HepG2 (cell line): ENCODE results near the gene CALML5. TPM values are rescaled to one million over a fixed set of nuclear protein-coding genes. Genes with fewer than 3 reads are reported as not detected.

ENCODE experiments used
- ATF2 ChIP-seq: sonication (generic); formaldehyde crosslinking; IDR thresholded peaks from 2 replicates; pipeline ENCODE4 v1.4.0; 2020; ENCODE audit warnings: missing genetic modification reagents
- CENPT ChIP-seq: sonication (generic); formaldehyde crosslinking; IDR thresholded peaks from 2 replicates; pipeline ENCODE4 v1.8.0; 2022; ENCODE audit warnings: low read depth, mild to moderate bottlenecking, moderate library complexity, missing genetic modification reagents
- KAT2B ChIP-seq: fragments of 150-350 bp; IDR thresholded peaks from 2 replicates; pipeline ENCODE4 v1.6.1; 2014; ENCODE audit warnings: low read depth, low read length, borderline replicate concordance
- KLF15 ChIP-seq: sonication (generic); formaldehyde crosslinking; IDR thresholded peaks from 2 replicates; pipeline ENCODE4 v1.8.1; 2023; ENCODE audit warnings: borderline replicate concordance, mild to moderate bottlenecking, inconsistent platforms, missing genetic modification reagents, mixed read lengths
- NFYC ChIP-seq: IDR thresholded peaks from 2 replicates; pipeline ENCODE4 v1.6.1; 2016; ENCODE audit warnings: missing genetic modification reagents, missing compliant biosample characterization
- PATZ1 ChIP-seq: sonication (generic); formaldehyde crosslinking; IDR thresholded peaks from 2 replicates; pipeline ENCODE4 v1.4.0; 2020; ENCODE audit warnings: missing genetic modification reagents
- RAD21 ChIP-seq: fragments of 450-650 bp; formaldehyde crosslinking; IDR thresholded peaks from 2 replicates; pipeline ENCODE4 v1.5.0; 2020; ENCODE audit warnings: mild to moderate bottlenecking
- RELA ChIP-seq: sonication (generic); formaldehyde crosslinking; IDR thresholded peaks from 2 replicates; pipeline ENCODE4 v1.4.0; 2020; ENCODE audit warnings: missing genetic modification reagents
- RFX1 ChIP-seq: fragments of 450-650 bp; IDR thresholded peaks from 2 replicates; pipeline ENCODE4 v1.6.1; 2017
- RFXANK ChIP-seq: IDR thresholded peaks from 2 replicates; pipeline ENCODE4 v1.6.1; 2016
- TAF15 ChIP-seq: fragments of 200-400 bp; formaldehyde crosslinking; IDR thresholded peaks from one replicate; pipeline ENCODE4 v1.6.1; 2018; ENCODE audit warnings: mild to moderate bottlenecking, low read depth, low read length; ENCODE audit not compliant: poor library complexity, severe bottlenecking
- TCF7L2 ChIP-seq: IDR thresholded peaks from 2 replicates; pipeline ENCODE4 v1.6.1; 2011; ENCODE audit warnings: mild to moderate bottlenecking, low read depth, low read length, moderate library complexity
- ZBTB20 ChIP-seq: sonication (generic); formaldehyde crosslinking; IDR thresholded peaks from 2 replicates; pipeline ENCODE4 v1.8.1; 2023; ENCODE audit warnings: missing genetic modification reagents, low read depth, mild to moderate bottlenecking, borderline replicate concordance
- ZBTB21 ChIP-seq: sonication (generic); formaldehyde crosslinking; IDR thresholded peaks from 2 replicates; pipeline ENCODE4 v1.4.0; 2020; ENCODE audit warnings: missing genetic modification reagents
- ZFP82 ChIP-seq: sonication (generic); formaldehyde crosslinking; IDR thresholded peaks from 2 replicates; pipeline ENCODE4 v1.5.1; 2020; ENCODE audit warnings: mild to moderate bottlenecking, missing genetic modification reagents, borderline replicate concordance
- ZNF318 ChIP-seq: sonication (generic); formaldehyde crosslinking; IDR thresholded peaks from 2 replicates; pipeline ENCODE4 v1.4.0; 2020; ENCODE audit warnings: mild to moderate bottlenecking, missing genetic modification reagents
- ZNF547 ChIP-seq: sonication (generic); formaldehyde crosslinking; IDR thresholded peaks from 2 replicates; pipeline ENCODE4 v1.5.1; 2020; ENCODE audit warnings: mild to moderate bottlenecking, missing genetic modification reagents
- ZNF552 ChIP-seq: sonication (generic); formaldehyde crosslinking; IDR thresholded peaks from 2 replicates; pipeline ENCODE4 v1.9.0; 2022; ENCODE audit warnings: missing genetic modification reagents, mild to moderate bottlenecking, borderline replicate concordance
- ZNF562 ChIP-seq: sonication (generic); formaldehyde crosslinking; IDR thresholded peaks from 2 replicates; pipeline ENCODE4 v1.8.0; 2022; ENCODE audit warnings: missing genetic modification reagents, borderline replicate concordance
- ZSCAN20 ChIP-seq: sonication (generic); formaldehyde crosslinking; IDR thresholded peaks from 2 replicates; pipeline ENCODE4 v1.4.0; 2020; ENCODE audit warnings: missing genetic modification reagents, mild to moderate bottlenecking, borderline replicate concordance
- polyA plus RNA-seq, 8 experiments: library from polyadenylated mRNA; depleted of rRNA in 3 of 8; stranded (reverse) in 7 of 8; unstranded in 1 of 8; fragments of >200 nt; fragmentation: Illumina TruSeq in 4 of 8; extraction: Trizol in 4 of 8; gene quantifications; 2 replicates each; pipeline versions ENCODE4 v1.2.1 to v1.2.3, GENCODE V29; 2011 to 2016; ENCODE audit warnings: low read depth in 4 of 8, missing spikeins in 1 of 8, mixed read lengths in 1 of 8; ENCODE audit not compliant: insufficient read depth in 1 of 8
- total RNA-seq, 5 experiments: library from RNA; depleted of rRNA; stranded (reverse); fragments of >200 nt; fragmentation: Illumina TruSeq; extraction: Trizol; gene quantifications; 2 replicates each; pipeline ENCODE4 v1.2.3, GENCODE V29; 2016; ENCODE audit warnings: low read depth in 1 of 5

CALML5 gene
- total and polyA plus RNA-seq, 2 of the 13 experiments (the other 11 are each of a cell fraction or from before 2014, with no cell fraction given), result not detected

GRCh38 chr10:5518143-5518542 lies 18.8 kb upstream of the CALML5 start (continued):
- TF ChIP-seq RELA, result no peak
- peak; percentile 51; the same call in 1 of the 2 replicates for TF ChIP-seq PATZ1
- no peak for TF ChIP-seq ZNF562 (CRISPR knock-in tag)
- no peak for TF ChIP-seq ATF2 (CRISPR knock-in tag)
- TF ChIP-seq ZBTB21 (CRISPR knock-in tag), result no peak
- no peak for TF ChIP-seq KLF15 (CRISPR knock-in tag)
- no peak for TF ChIP-seq RFX1
- TF ChIP-seq ZFP82 (CRISPR knock-in tag), result no peak
- TF ChIP-seq CENPT, result no peak
- no peak for TF ChIP-seq ZNF318 (CRISPR knock-in tag)
- peak; percentile 84; the same call in 1 of the 2 replicates for TF ChIP-seq ZBTB20
- no peak for TF ChIP-seq TAF15
- no peak for TF ChIP-seq RFXANK (CRISPR knock-in tag)
- no peak for TF ChIP-seq ZNF547 (CRISPR knock-in tag)
- no peak for TF ChIP-seq ZSCAN20
- TF ChIP-seq TCF7L2, result no peak
- TF ChIP-seq ZNF552 (CRISPR knock-in tag), result no peak; the same call in 1 of the 2 replicates
- no peak for TF ChIP-seq KAT2B
- no peak for TF ChIP-seq RAD21 (CRISPR knock-in tag)
- no peak for TF ChIP-seq NFYC (CRISPR knock-in tag)
